Activated CD4-positive, alpha-beta T cell treated with anti-CD3 and anti-CD28 coated beads, Interleukin-2, amount 10 ng/mL, durations not matched to agents 24 days and 14 days (primary cell): Measurements from ENCODE around the gene NSUN4. TPM values are rescaled to one million over a fixed set of nuclear protein-coding genes. Genes with fewer than 3 reads are reported as not detected.
"Not testable (repeated sequence)": the region's sequence is repeated elsewhere in the genome, so short reads cannot be mapped to it uniquely, and the experiment has no call there.

Experiments
- DNase-seq: peaks from one replicate; pipeline ENCODE4 v3.0.0; 2022
- H3K27ac Mint-ChIP-seq: one replicate; pipeline ENCODE4 v1.8.0; 2022; ENCODE audit warnings: mild to moderate bottlenecking, mixed read lengths
- H3K27me3 Mint-ChIP-seq: one replicate; pipeline ENCODE4 v1.8.0; 2022; ENCODE audit warnings: mixed read lengths
- H3K36me3 Mint-ChIP-seq: one replicate; pipeline ENCODE4 v1.8.0; 2022; ENCODE audit warnings: low read depth, mild to moderate bottlenecking, mixed read lengths
- H3K4me1 Mint-ChIP-seq: one replicate; pipeline ENCODE4 v1.8.0; 2021; ENCODE audit warnings: mixed read lengths
- H3K4me3 Mint-ChIP-seq: one replicate; pipeline ENCODE4 v1.8.0; 2022; ENCODE audit warnings: mild to moderate bottlenecking, moderate library complexity, mixed read lengths
- H3K9me3 Mint-ChIP-seq: one replicate; pipeline ENCODE4 v1.8.0; 2021; ENCODE audit warnings: mixed read lengths
- intact Hi-C: fragments of 100-400 bp; cut with micrococcal nuclease; formaldehyde crosslinking; loops from one replicate; pipeline ENCODE4 v1.15.1; 2023
- total RNA-seq: library from RNA; stranded (reverse); gene quantifications from 2 replicates; pipeline ENCODE4 v1.2.3, GENCODE V29; 2022

NSUN4 gene
- total RNA-seq, 1 donor from 2014 or later, result 46.5 TPM

DNA sequence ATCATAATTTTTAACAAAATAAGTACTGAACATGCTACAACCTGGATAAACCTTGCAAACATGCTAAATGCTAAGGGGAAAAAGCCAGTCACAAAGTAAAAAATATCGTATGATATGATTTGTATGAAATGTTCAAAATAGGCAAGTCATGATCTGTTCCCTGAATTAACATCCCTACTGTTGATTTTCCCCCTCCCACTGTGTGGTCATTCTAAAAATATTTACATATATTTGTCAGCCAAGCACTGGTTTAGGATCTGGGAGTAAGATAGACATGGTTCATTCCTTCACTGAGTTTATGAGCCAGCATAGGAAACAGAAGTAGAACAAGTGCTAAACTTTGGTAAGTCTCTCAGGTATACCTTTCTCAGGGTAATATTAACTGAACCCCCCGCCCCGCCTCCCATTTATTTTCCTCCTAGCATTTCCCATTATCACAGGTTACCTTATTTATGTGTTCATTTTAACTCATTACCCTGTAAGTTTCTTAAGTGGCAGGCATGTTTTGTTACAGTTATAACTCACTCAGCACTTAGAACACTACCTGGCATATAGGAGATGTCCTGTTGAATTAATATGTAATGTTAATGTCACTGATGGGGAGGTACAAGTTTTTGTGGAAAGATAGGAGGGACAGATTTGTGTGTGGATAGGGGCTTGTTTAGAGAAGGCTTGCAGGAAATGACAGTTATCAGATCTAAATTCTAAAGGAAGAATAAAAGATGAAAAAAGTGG lies 24.8 kb upstream of the NSUN4 start:
- Mint-ChIP-seq H3K4me3 (no peak overlapping the region), H3K27ac (peak overlapping the region; percentile 31), H3K27me3 (no peaks in the 10 kb centered on the region), H3K9me3 (no peaks in the 10 kb centered on the region), H3K36me3 (peaks cover 39% of the 10 kb centered on the region), H3K4me1 (peaks cover 2% of the 10 kb centered on the region)
- DNase-seq, result no peak
- intact Hi-C loops, result no loop called here

DNA sequence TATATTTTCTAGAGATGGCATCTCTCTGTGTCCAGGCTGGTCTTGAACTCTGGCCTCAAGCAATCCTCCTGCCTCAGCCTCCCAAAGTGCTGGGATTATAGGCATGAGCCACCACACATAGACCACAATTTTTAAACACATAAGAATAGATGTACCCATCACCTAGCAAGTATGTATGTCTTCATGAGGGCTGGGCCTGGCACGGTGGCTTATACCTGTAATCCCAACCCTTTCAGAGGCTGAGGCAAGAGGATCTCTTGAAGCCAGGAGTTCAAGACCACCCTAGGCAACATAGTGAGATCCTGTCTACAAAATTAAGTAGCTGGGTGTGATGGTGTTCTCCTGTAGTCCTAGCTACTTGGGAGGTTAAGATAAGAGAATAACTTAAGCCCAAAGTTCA lies 23.3 kb upstream of the NSUN4 start:
- Mint-ChIP-seq H3K36me3 (peaks cover 26% of the 10 kb centered on the region), H3K27me3 (no peaks in the 10 kb centered on the region), H3K9me3 (no peaks in the 10 kb centered on the region), H3K4me1 (peaks cover 2% of the 10 kb centered on the region), H3K4me3 (no peak overlapping the region), H3K27ac (no peak overlapping the region)
- intact Hi-C loops, result no loop called here
- DNase-seq, result no peak

DNA sequence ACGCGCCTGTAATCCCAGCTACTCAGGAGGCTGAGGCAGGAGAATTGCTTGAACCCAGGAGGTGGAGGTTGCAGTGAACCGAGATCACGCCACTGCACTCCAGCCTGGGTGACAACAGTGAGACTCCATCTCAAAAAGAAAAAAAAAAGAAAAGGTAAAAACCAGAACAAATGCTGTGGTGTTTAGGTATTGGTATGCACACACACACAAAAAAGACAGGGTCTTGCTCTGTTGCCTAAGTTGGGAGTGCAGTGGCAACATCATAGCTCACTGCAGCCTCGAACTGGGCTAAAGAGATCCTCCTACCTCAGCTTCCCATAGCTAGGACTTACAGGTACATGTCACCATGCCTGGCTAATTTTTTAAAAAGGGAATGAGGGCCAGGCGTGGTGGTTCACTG lies 21.3 kb upstream of the NSUN4 start:
- H3K9me3 Mint-ChIP-seq, result not testable (repeated sequence)

GRCh38 chr1:46319960-46320914 lies 20.4 kb upstream of the NSUN4 start:
- H3K4me1 Mint-ChIP-seq, result not testable (repeated sequence)

More for the DNA sequence above, 21.3 kb upstream of the NSUN4 start:
- DNase-seq, intact Hi-C loops, H3K4me3 Mint-ChIP-seq, H3K27ac Mint-ChIP-seq, H3K27me3 Mint-ChIP-seq, H3K4me1 Mint-ChIP-seq: not testable (repeated sequence)
- peaks cover 17% of the 10 kb centered on the region for H3K36me3 Mint-ChIP-seq

DNA sequence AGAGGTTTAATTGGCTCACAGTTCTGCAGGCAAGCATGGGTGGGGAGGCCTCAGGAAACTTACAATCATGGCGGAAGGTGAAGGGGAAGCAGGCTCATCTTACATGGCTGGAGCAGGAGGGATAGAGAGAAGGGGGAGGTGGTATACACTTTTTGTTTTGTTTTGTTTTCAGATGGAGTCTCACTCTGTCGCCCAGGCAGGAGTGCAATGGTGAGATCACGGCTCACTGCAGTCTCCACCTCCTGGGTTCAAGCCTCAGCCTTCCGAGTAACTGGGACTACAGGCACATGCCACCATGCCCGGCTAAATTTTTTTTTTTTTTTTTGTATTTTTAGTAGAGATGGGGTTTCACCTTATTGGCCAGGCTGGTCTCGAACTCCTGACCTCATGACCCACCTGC lies 18.4 kb upstream of the NSUN4 start:
- H3K27me3 Mint-ChIP-seq, DNase-seq, intact Hi-C loops, H3K36me3 Mint-ChIP-seq, H3K4me1 Mint-ChIP-seq, H3K9me3 Mint-ChIP-seq, H3K27ac Mint-ChIP-seq, H3K4me3 Mint-ChIP-seq: not testable (repeated sequence)

More at GRCh38 chr1:46319960-46320914, 20.4 kb upstream of the NSUN4 start:
- H3K27me3 Mint-ChIP-seq, DNase-seq, H3K27ac Mint-ChIP-seq, H3K4me3 Mint-ChIP-seq, intact Hi-C loops, H3K9me3 Mint-ChIP-seq: not testable (repeated sequence)
- H3K36me3 Mint-ChIP-seq, result peaks cover 12% of the 10 kb centered on the region

GRCh38 chr1:46325285-46326076 lies 15.1 kb upstream of the NSUN4 start:
- H3K27me3 Mint-ChIP-seq, H3K36me3 Mint-ChIP-seq, intact Hi-C loops, H3K4me3 Mint-ChIP-seq, H3K9me3 Mint-ChIP-seq, H3K4me1 Mint-ChIP-seq, DNase-seq, H3K27ac Mint-ChIP-seq: not testable (repeated sequence)

DNA sequence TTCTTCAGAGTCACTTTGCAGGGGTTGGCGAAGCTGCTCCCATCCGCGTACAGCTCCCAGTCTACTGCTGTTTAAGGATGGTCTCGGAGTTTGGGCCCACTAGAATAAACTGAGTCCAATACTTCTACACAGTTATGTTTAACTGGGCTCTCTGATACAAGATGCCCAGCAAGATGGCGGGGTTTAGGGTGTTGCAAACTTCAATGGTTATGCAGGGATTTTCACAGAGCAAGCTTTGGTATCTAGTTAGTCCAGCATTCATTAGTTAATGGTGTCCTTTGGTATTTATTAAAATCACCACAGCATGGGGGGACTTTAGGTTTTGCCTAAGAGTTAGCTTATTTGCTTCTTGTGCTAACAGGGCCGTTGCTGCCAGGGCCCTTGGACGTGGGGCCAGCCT lies 12.4 kb upstream of the NSUN4 start:
- H3K27me3 Mint-ChIP-seq, H3K4me1 Mint-ChIP-seq, H3K27ac Mint-ChIP-seq, H3K36me3 Mint-ChIP-seq, H3K4me3 Mint-ChIP-seq, DNase-seq, H3K9me3 Mint-ChIP-seq, intact Hi-C loops: not testable (repeated sequence)

GRCh38 chr1:46329807-46330206 lies 10.8 kb upstream of the NSUN4 start:
- intact Hi-C loops, H3K27ac Mint-ChIP-seq, DNase-seq, H3K9me3 Mint-ChIP-seq, H3K36me3 Mint-ChIP-seq, H3K27me3 Mint-ChIP-seq, H3K4me1 Mint-ChIP-seq, H3K4me3 Mint-ChIP-seq: not testable (repeated sequence)

DNA sequence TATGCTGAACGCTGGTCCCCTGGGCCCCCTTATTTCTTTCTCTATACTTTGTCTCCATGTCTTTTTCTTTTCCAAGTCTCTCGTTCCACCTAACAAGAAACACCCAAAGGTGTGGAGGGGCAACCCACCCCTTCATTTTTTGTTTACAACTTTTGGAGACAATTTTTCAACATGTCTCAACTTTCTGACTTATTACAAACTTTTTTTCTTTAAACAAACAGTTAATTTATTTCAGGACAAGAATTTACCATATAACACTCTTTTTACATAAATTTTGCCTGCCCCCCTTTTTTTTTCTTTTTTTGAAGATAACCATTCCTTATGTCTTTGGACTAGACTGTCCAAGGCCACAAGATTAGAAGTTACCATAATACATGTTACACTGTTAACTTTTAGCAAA lies 10.2 kb upstream of the NSUN4 start:
- H3K9me3 Mint-ChIP-seq, H3K36me3 Mint-ChIP-seq, DNase-seq, H3K27me3 Mint-ChIP-seq, H3K27ac Mint-ChIP-seq, H3K4me3 Mint-ChIP-seq, H3K4me1 Mint-ChIP-seq, intact Hi-C loops: not testable (repeated sequence)

- H3K27me3 Mint-ChIP-seq, DNase-seq, intact Hi-C loops, H3K36me3 Mint-ChIP-seq, H3K9me3 Mint-ChIP-seq, H3K4me1 Mint-ChIP-seq, H3K4me3 Mint-ChIP-seq, H3K27ac Mint-ChIP-seq: not testable (repeated sequence)
Measured at GRCh38 chr1:46331786-46332540, 8.6 kb upstream of the NSUN4 start.

DNA sequence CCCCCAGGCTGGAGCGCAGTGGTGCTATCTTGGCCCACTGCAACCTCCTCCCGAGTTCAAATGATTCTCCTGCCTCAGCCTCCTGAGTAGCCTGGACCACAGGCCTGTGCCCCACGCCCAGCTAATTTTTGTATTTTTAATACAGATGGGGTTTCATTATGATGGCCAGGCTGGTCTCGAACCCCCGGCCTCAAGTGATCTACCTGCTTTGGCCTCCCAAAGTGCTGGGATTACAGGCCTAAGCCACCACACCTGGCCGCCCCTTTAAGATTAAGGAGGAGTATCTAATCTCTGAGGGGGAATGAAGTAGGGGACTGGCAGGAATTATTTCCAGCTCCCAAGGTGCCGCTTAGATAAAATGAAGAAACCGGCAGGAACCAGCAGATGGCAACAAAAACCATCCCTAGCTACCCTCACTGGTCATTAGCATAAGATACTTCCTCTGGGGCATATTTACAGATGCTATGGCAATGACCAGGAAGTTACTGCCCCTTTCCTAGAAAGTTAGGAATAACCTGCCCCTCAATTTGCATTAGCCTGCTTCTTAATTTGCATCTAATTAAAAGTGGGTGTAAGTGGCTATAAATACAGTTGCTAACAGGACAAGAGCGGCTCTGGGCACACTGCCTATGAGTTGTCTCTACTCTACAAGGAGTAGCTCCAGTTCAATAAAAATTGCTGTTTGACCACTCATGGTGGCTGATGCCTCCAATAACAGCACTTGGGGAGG lies 7.1 kb upstream of the NSUN4 start:
- DNase-seq, result peak; percentile 57
- Mint-ChIP-seq H3K36me3 (no peaks in the 10 kb centered on the region), H3K4me3 (no peak overlapping the region), H3K9me3 (no peaks in the 10 kb centered on the region), H3K4me1 (no peaks in the 10 kb centered on the region), H3K27ac (no peak overlapping the region), H3K27me3 (no peaks in the 10 kb centered on the region)
- intact Hi-C loops, result no loop called here

DNA sequence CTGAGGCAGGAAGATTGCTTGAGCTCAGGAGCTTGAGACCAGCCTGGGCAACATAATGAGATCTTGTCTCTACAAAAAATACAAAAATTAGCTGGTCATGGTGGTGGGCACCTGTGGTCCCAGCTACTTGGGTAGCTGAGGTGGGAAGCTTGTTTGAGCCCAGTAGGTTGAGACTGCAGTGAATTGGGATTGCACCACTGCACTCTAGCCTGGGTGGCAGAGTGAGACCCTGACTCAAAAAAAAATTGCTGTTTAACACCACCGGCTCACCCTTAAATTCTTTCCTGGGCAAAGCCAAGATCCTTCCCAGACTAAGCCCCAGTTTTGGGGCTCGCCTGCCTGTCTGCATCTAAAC lies 6.6 kb upstream of the NSUN4 start:
- H3K27me3 Mint-ChIP-seq, result no peaks in the 10 kb centered on the region
- H3K4me1 Mint-ChIP-seq, result no peaks in the 10 kb centered on the region
- no peak overlapping the region for H3K4me3 Mint-ChIP-seq
- H3K9me3 Mint-ChIP-seq, result no peaks in the 10 kb centered on the region
- H3K27ac Mint-ChIP-seq, result no peak overlapping the region
- DNase-seq, result no peak
- intact Hi-C loops, result no loop called here
- no peaks in the 10 kb centered on the region for H3K36me3 Mint-ChIP-seq

DNA sequence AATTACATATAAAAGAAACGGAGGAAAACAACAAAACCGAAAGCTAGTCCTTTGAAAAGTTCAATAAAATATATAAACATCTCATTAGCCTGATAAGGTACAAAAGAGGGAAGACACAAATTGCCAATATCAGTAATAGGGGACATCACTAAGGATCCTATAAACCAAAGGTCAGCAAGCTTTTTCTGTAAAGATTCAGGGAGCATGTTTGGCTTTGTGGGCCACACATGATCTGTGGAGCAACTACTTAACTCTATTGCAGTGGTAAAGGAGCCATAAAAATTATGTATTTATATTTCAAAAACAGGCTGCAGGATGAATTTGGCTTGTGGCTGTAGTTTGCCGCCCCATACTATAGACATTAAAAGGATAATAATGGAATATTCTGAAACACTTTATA lies 5.5 kb upstream of the NSUN4 start:
- Mint-ChIP-seq H3K27me3 (no peaks in the 10 kb centered on the region), H3K36me3 (no peaks in the 10 kb centered on the region), H3K9me3 (no peaks in the 10 kb centered on the region), H3K27ac (no peak overlapping the region), H3K4me3 (no peak overlapping the region), H3K4me1 (peaks cover 5% of the 10 kb centered on the region)
- DNase-seq, result no peak
- intact Hi-C loops, result no loop called here
